Measurements from ENCODE around the gene ZNF3.

DNA sequence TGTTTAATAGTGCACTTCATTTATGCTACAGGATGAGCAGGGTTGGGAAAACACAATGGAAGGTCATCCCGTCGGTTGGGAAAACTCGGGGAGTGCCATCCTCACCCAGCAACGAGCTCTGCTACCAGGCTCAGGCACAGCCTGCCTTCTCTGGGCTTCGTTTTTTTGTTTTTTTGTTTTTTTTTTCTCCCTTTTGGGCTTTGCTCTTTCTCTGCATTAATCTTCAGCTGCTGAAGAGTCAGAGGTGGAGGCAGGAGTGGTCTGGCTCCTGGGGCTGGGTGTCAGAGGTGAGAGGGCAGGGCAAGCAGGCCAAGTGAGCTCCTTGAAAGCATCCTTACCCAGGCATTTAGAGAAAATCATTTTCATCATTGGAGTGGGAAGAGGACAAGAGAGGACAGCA is 11.5 kb downstream of the ZNF3 start:
- TF ChIP-seq, protein P1, sequence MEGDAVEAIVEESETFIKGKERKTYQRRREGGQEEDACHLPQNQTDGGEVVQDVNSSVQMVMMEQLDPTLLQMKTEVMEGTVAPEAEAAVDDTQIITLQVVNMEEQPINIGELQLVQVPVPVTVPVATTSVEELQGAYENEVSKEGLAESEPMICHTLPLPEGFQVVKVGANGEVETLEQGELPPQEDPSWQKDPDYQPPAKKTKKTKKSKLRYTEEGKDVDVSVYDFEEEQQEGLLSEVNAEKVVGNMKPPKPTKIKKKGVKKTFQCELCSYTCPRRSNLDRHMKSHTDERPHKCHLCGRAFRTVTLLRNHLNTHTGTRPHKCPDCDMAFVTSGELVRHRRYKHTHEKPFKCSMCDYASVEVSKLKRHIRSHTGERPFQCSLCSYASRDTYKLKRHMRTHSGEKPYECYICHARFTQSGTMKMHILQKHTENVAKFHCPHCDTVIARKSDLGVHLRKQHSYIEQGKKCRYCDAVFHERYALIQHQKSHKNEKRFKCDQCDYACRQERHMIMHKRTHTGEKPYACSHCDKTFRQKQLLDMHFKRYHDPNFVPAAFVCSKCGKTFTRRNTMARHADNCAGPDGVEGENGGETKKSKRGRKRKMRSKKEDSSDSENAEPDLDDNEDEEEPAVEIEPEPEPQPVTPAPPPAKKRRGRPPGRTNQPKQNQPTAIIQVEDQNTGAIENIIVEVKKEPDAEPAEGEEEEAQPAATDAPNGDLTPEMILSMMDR (IDR thresholded peaks at IDR 0.05) = no peak
- no peak for TF ChIP-seq POLR2A (IDR thresholded peaks at IDR 0.05)
